Right lobe of liver (tissue), 4 donors: ENCODE measurements around the gene PRKD2.

Experiments used
- CTCF ChIP-seq, 4 donors: fragments of 200-600 bp in 3 of 4; fragments of 450-650 bp in 1 of 4; IDR thresholded peaks; one replicate each; pipeline versions ENCODE4 v1.5.1 to v1.8.0; 2016 to 2022; ENCODE audit warnings: antibody characterized with exemption in 4 of 4, mild to moderate bottlenecking in 2 of 4
- POLR2A ChIP-seq: fragments of 450-650 bp; IDR thresholded peaks from one replicate; pipeline ENCODE4 v1.6.1; 2017; ENCODE audit warnings: antibody characterized with exemption, mild to moderate bottlenecking
- donor health status: DM: no; HTN: no; CAD: no.
- donor health status: DM: no; HTN: no; CAD: no.
- donor health status: DM: no; HTN: yes; CAD: no.

- no peak for TF ChIP-seq CTCF (IDR thresholded peaks at IDR 0.05)
- no peak for TF ChIP-seq POLR2A
These were observed 67.7 kb downstream of the PRKD2 start for GRCh38 chr19:46648961-46649960.
